ENCODE measurements around the gene SIGLEC1.

SIGLEC1 gene

GRCh38 chr20:3678856-3679720 lies 33.3 kb downstream of the SIGLEC1 start:
- no peak for DNase-seq

GRCh38 chr20:3678198-3678597 lies 34.2 kb downstream of the SIGLEC1 start:
- DNase-seq: no peak

GRCh38 chr20:3677733-3678132 lies 34.7 kb downstream of the SIGLEC1 start:
- DNase-seq: no peak

GRCh38 chr20:3674995-3675900 lies 37.2 kb downstream of the SIGLEC1 start:
- DNase-seq: no peak

- no peak for DNase-seq
Observed at GRCh38 chr20:3674447-3674846, 38.0 kb downstream of the SIGLEC1 start.

GRCh38 chr20:3673221-3674070 lies 39.0 kb downstream of the SIGLEC1 start:
- DNase-seq: no peak

GRCh38 chr20:3672547-3673171 lies 39.7 kb downstream of the SIGLEC1 start:
- DNase-seq: no peak

- no peak for DNase-seq
Observed at GRCh38 chr20:3671986-3672546, 40.3 kb downstream of the SIGLEC1 start.

- no peak for DNase-seq
Observed at GRCh38 chr20:3670945-3671344, 41.5 kb downstream of the SIGLEC1 start.

GRCh38 chr20:3670511-3670910 lies 41.9 kb downstream of the SIGLEC1 start:
- DNase-seq: no peak

- DNase-seq: no peak
Observed at GRCh38 chr20:3669710-3670367, 42.6 kb downstream of the SIGLEC1 start.

- no peak for DNase-seq
Observed at GRCh38 chr20:3667434-3668037, 44.9 kb downstream of the SIGLEC1 start.

- no peak for DNase-seq
Observed at GRCh38 chr20:3663858-3664257, 48.5 kb downstream of the SIGLEC1 start.

- no peak for DNase-seq
Observed at GRCh38 chr20:3663031-3663701, 49.2 kb downstream of the SIGLEC1 start, which contains the start of gene GFRA4. Gene GFRA4, minus strand, starts transcription at chr20:3663399. Its CDS starts 0 bp downstream, at chr20:3663399.

Measured in CD4-positive, alpha-beta T cell treated with Interleukin-17A for 4 hours (primary cell).